Lower leg skin (tissue), 3 donors: ENCODE data around the gene THADA.

Source experiments
- POLR2A ChIP-seq, 2 donors: fragments of 450-650 bp; IDR thresholded peaks; one replicate each; pipeline ENCODE4 v1.6.1; 2016 to 2017; ENCODE audit warnings: antibody characterized with exemption in 2 of 2, mild to moderate bottlenecking in 1 of 2, moderate library complexity in 1 of 2
- TF ChIP-seq, protein P1 (sequence below), 3 donors: fragments of 450-650 bp; IDR thresholded peaks; one replicate each; pipeline ENCODE4 v1.5.1; 2016; ENCODE audit warnings: antibody characterized with exemption in 3 of 3, mild to moderate bottlenecking in 3 of 3, moderate library complexity in 2 of 3

DNA sequence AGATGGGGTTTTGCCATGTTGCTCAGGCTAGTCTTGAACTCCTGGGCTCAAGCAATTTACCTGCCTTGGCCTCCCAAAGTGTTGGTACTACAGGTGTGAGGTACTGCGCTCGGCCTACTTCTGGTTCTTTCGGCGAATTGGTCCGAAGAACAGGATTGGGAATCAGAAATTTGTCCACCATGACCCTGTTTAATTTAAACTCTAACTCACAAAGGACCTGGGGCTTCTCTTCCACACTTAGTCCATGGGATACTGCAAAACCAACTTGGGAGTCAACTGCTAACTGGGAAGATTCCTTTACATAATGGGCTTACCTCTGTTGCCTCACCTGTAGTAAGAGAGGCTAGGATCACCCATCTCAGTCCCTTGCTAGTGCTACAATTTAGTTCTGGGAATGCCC is 289.6 kb downstream of the THADA start:
- TF ChIP-seq, protein P1, sequence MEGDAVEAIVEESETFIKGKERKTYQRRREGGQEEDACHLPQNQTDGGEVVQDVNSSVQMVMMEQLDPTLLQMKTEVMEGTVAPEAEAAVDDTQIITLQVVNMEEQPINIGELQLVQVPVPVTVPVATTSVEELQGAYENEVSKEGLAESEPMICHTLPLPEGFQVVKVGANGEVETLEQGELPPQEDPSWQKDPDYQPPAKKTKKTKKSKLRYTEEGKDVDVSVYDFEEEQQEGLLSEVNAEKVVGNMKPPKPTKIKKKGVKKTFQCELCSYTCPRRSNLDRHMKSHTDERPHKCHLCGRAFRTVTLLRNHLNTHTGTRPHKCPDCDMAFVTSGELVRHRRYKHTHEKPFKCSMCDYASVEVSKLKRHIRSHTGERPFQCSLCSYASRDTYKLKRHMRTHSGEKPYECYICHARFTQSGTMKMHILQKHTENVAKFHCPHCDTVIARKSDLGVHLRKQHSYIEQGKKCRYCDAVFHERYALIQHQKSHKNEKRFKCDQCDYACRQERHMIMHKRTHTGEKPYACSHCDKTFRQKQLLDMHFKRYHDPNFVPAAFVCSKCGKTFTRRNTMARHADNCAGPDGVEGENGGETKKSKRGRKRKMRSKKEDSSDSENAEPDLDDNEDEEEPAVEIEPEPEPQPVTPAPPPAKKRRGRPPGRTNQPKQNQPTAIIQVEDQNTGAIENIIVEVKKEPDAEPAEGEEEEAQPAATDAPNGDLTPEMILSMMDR (IDR thresholded peaks at IDR 0.05): no peak
- no peak for TF ChIP-seq POLR2A (IDR thresholded peaks at IDR 0.05)
